Nephron (organoid): ENCODE data around the gene UGGT2.
A peak's percentile ranks its signal among the peaks of the same experiment; 100 is the strongest.

ENCODE experiments used
- H3K27ac Mint-ChIP-seq, 3 experiments: 2 replicates each; pipeline ENCODE4 v1.8.0; 2020; ENCODE audit warnings: mixed read lengths in 3 of 3, mild to moderate bottlenecking in 2 of 3, moderate library complexity in 1 of 3
- H3K27me3 Mint-ChIP-seq: 2 replicates; pipeline ENCODE4 v1.8.0; 2021; ENCODE audit warnings: low read depth, mild to moderate bottlenecking, moderate library complexity, mixed read lengths
- H3K36me3 Mint-ChIP-seq: 2 replicates; pipeline ENCODE4 v1.8.0; 2020; ENCODE audit warnings: low read depth, mixed read lengths
- H3K4me1 Mint-ChIP-seq: 2 replicates; pipeline ENCODE4 v1.8.0; 2020; ENCODE audit warnings: mixed read lengths
- H3K4me3 Mint-ChIP-seq, 3 experiments: 2 replicates each; pipeline ENCODE4 v1.8.0; 2020; ENCODE audit warnings: mild to moderate bottlenecking in 3 of 3, mixed read lengths in 3 of 3, moderate library complexity in 2 of 3
- H3K9me3 Mint-ChIP-seq: 2 replicates; pipeline ENCODE4 v1.8.0; 2020; ENCODE audit warnings: mixed read lengths
- CTCF ChIP-seq, 3 experiments: fragments of 200-600 bp; sonication (generic); IDR thresholded peaks; one replicate each; pipeline ENCODE4 v1.5.0; 2021; ENCODE audit warnings: antibody characterized with exemption in 3 of 3; ENCODE audit not compliant: unreplicated experiment in 3 of 3

UGGT2 gene

DNA sequence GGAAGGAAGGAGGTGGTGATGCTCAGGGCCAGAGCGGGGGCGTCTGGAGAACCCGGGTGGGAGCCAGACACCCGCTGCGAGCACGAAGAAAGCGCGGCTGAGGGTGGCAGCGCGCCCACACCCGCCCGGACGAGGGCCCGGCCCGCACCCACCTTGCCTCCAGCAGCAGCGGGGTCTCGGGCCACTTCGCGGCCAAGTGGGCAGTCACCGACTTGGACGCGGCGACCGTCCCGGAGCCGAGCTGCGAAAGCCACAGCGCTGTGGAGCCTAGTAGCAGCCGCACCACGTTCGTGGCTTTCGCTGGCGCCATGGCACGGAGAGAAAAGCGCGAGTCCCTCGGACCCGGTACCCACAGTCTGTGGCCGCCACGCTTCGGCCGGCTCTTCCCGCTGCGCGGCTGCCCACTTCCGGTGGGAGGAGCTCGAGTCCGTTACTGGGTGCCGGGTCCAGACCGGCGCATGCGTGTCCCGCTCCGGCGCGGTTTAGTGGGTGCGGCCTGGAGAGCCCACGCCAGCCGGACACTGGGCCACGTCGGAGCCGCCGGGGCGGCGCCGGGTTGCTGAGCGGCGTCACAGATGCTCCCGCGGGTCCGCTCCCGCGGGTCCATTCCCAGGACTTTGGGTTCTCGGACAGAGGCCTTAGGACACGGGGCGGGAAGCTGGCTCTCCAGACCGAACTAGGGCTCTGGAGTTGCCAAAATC, at the start of gene UGGT2:
TSS of gene UGGT2 (minus strand) at position 399 of the 701 bp plus-strand sequence. CDS start at position 310, 89 bp downstream.
- Mint-ChIP-seq H3K4me3 (peak within 1 kb of the TSS; percentile 98 to 100 (median 99)), H3K27me3 (no peaks in the 10 kb centered on the region), H3K36me3 (peaks cover 23% of the 10 kb centered on the region), H3K27ac (peak within 1 kb of the TSS; percentile 86 to 99 (median 95)), H3K4me1 (peaks cover 7% of the 10 kb centered on the region), H3K9me3 (peaks cover 17% of the 10 kb centered on the region)
- TF ChIP-seq CTCF (IDR thresholded peaks at IDR 0.05; ENCODE audit: unreplicated experiment in 3 of 3) = no peak

DNA sequence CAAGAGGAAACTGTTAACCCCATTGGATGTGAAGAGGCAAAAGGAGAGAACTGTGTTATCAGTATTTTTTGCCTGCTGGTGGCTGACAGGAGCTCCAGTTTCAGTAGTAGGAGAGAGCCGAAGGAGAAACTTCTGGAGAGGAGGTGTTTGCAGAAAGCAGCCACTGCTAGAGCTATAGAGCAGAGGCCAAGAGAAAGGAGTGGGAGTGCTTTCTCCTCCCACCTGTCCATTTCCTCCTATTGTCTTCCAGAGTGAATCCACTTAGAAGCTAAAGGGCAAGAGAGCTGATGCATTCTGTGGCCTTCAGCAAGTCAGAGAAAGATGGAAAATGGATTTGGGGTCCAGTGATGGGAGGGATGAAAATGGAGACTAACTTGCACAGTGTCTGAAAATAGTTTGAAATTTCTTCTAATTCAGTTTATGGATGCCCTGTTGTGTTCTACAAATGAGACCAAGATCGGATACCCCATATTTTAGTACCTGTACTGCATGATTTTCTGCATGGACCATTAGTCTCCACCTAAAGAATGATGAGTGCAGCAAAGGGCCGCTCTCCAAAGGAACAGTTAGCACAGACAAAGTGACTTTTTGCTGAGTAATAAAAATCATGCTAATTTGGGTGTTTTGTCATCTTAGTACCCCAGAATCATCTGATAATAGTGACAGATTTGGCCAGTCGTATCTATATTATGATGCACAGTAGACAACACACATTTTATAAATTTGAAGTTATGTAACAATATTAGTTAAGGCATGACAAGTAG, 47.4 kb upstream of the UGGT2 start:
- Mint-ChIP-seq H3K9me3 (peaks cover 4% of the 10 kb centered on the region), H3K27ac (no peak overlapping the region), H3K27me3 (peaks cover 27% of the 10 kb centered on the region), H3K36me3 (no peaks in the 10 kb centered on the region), H3K4me3 (no peak overlapping the region), H3K4me1 (no peaks in the 10 kb centered on the region)
- no peak for TF ChIP-seq CTCF (IDR thresholded peaks at IDR 0.05; ENCODE audit: unreplicated experiment in 3 of 3)

DNA sequence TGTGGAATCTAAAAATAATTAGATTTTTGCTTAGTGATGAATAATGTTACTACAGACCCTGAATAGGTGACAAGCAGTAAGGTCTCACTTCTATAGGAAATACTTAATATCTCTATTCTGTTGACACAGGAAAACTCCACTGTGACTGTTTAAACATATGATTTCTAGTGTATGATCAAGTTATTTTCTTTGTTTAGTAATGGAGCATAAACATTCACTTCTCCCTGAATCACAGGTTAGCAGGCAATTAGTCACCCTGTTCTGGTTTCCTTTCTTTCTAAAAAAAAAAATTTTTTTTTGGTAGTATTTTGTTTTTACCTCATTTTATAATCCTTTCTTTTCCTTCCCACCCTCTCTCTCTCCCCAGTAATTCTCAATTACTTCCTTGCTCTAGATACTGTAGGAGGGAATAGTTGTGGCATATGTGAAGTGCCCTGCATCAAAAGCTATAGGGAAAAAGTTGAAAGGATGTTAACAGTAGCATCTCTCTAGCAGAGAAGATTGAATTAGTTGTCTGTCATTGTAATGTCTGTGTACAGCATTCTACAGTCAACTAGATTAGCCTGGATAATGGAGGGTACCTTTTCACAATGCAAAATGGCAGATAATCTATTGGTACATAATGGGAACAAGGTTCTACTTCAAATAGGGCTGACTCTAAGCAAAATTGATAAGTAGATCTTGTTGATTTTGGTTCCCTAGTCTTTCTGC, 40.2 kb upstream of the UGGT2 start:
- Mint-ChIP-seq H3K4me1 (no peaks in the 10 kb centered on the region), H3K36me3 (no peaks in the 10 kb centered on the region), H3K27me3 (peaks cover 82% of the 10 kb centered on the region), H3K9me3 (no peaks in the 10 kb centered on the region), H3K4me3 (peak overlapping the region; percentile 11 to 80 (median 36)), H3K27ac (no peak overlapping the region)
- no peak for TF ChIP-seq CTCF (IDR thresholded peaks at IDR 0.05; ENCODE audit: unreplicated experiment in 3 of 3)

GRCh38 chr13:96091164-96092117, 38.2 kb upstream of the UGGT2 start:
- H3K27me3 Mint-ChIP-seq = peaks cover 90% of the 10 kb centered on the region
- H3K4me1 Mint-ChIP-seq = no peaks in the 10 kb centered on the region
- no peaks in the 10 kb centered on the region for H3K9me3 Mint-ChIP-seq
- peak overlapping the region; percentile 76 to 81 (median 80) for H3K4me3 Mint-ChIP-seq
- no peaks in the 10 kb centered on the region for H3K36me3 Mint-ChIP-seq
- no peak for TF ChIP-seq CTCF (IDR thresholded peaks at IDR 0.05; ENCODE audit: unreplicated experiment in 3 of 3)
- no peak overlapping the region for H3K27ac Mint-ChIP-seq
